ENCODE measurements around the gene ZNF816. TPM values are rescaled to one million over a fixed set of nuclear protein-coding genes. Genes with fewer than 3 reads are reported as not detected.

The ZNF816 gene
- total RNA-seq, 1 experiment from 2014 or later: 5.4 TPM

GRCh38 chr19:52923778-52924593 is 38.7 kb downstream of the ZNF816 start:
- Mint-ChIP-seq H3K4me3 (ENCODE audit: unreplicated experiment) (peak overlapping the region; percentile 92), H3K36me3 (ENCODE audit: insufficient read depth, unreplicated experiment) (peaks cover 14% of the 10 kb centered on the region), H3K27ac (ENCODE audit: low read depth, unreplicated experiment) (peak overlapping the region; percentile 83), H3K9me3 (ENCODE audit: unreplicated experiment) (no peaks in the 10 kb centered on the region), H3K4me1 (ENCODE audit: insufficient read depth, unreplicated experiment) (peaks cover 37% of the 10 kb centered on the region), H3K27me3 (ENCODE audit: insufficient read depth, unreplicated experiment) (no peaks in the 10 kb centered on the region)
- POLR2A ChIA-PET: interaction anchor here (0.6 to 1.8 kb wide), 19 partner anchors 10 to 1119 kb away, joined by 3 to 22 read pairs (median 3); partner anchors contain the start of genes ZNF611 and ZNF816
- TF ChIP-seq CTCF (IDR thresholded peaks at IDR 0.05; ENCODE audit: unreplicated experiment): no peak
- CTCF ChIA-PET: interaction anchor here (1.1 kb wide), 1 partner anchor 752 kb away, joined by 3 read pairs; no protein-coding TSS in a partner anchor
- TSS peak; percentile 91 for BruUV-seq (replicated peaks)
- DNase-seq (ENCODE audit: unreplicated experiment): peak; percentile 78
- intact Hi-C loops (cut with micrococcal nuclease): loop anchor here (2.0 to 10.0 kb wide), 5 partner anchors 19 to 189 kb away; partner anchors contain the start of genes ZNF160, ZNF611 and ZNF816

- intact Hi-C loops (cut with micrococcal nuclease): loop anchor here (2.0 to 10.0 kb wide), 5 partner anchors 20 to 188 kb away; partner anchors contain the start of genes ZNF160, ZNF611 and ZNF816
- peak within 1 kb of the TSS; percentile 92 for H3K4me3 Mint-ChIP-seq (ENCODE audit: unreplicated experiment)
- BruUV-seq (replicated peaks): TSS peak; percentile 75
- H3K9me3 Mint-ChIP-seq (ENCODE audit: unreplicated experiment): no peaks in the 10 kb centered on the region
- CTCF ChIA-PET: no interaction called here
- H3K4me1 Mint-ChIP-seq (ENCODE audit: insufficient read depth, unreplicated experiment): peaks cover 37% of the 10 kb centered on the region
- H3K36me3 Mint-ChIP-seq (ENCODE audit: insufficient read depth, unreplicated experiment): peaks cover 8% of the 10 kb centered on the region
- peak within 1 kb of the TSS; percentile 83 for H3K27ac Mint-ChIP-seq (ENCODE audit: low read depth, unreplicated experiment)
- TF ChIP-seq CTCF (IDR thresholded peaks at IDR 0.05; ENCODE audit: unreplicated experiment): no peak
- POLR2A ChIA-PET: interaction anchor here (0.7 to 1.8 kb wide), 7 partner anchors 9 to 472 kb away, joined by 3 to 10 read pairs (median 4); no protein-coding TSS in a partner anchor
- H3K27me3 Mint-ChIP-seq (ENCODE audit: insufficient read depth, unreplicated experiment): no peaks in the 10 kb centered on the region
- DNase-seq (ENCODE audit: unreplicated experiment): peak; percentile 94
Observed at GRCh38 chr19:52922841-52923777, 39.6 kb downstream of the ZNF816 start, which contains the start of gene ZNF888. Gene ZNF888, minus strand, starts transcription at chr19:52923428. Its CDS starts 5,555 bp downstream, at chr19:52917873.

GRCh38 chr19:52917531-52917930 is 45.1 kb downstream of the ZNF816 start:
- ChIA-PET CTCF (no interaction called here), POLR2A (no interaction called here)
- Mint-ChIP-seq H3K27ac (ENCODE audit: low read depth, unreplicated experiment) (no peak overlapping the region), H3K9me3 (ENCODE audit: unreplicated experiment) (no peaks in the 10 kb centered on the region), H3K36me3 (ENCODE audit: insufficient read depth, unreplicated experiment) (peaks cover 40% of the 10 kb centered on the region), H3K4me3 (ENCODE audit: unreplicated experiment) (no peak overlapping the region), H3K4me1 (ENCODE audit: insufficient read depth, unreplicated experiment) (peaks cover 17% of the 10 kb centered on the region), H3K27me3 (ENCODE audit: insufficient read depth, unreplicated experiment) (no peaks in the 10 kb centered on the region)
- no peak for TF ChIP-seq CTCF (IDR thresholded peaks at IDR 0.05; ENCODE audit: unreplicated experiment)
- DNase-seq (ENCODE audit: unreplicated experiment): no peak
- no TSS peak for BruUV-seq (replicated peaks)
- intact Hi-C loops (cut with micrococcal nuclease): no loop called here
